NCI-H226 (cell line): ENCODE measurements around the gene SLCO1B1.

Experiments
- DNase-seq: peaks from one replicate; pipeline ENCODE4 v3.0.0-alpha.2; 2015

SLCO1B1 gene

DNA sequence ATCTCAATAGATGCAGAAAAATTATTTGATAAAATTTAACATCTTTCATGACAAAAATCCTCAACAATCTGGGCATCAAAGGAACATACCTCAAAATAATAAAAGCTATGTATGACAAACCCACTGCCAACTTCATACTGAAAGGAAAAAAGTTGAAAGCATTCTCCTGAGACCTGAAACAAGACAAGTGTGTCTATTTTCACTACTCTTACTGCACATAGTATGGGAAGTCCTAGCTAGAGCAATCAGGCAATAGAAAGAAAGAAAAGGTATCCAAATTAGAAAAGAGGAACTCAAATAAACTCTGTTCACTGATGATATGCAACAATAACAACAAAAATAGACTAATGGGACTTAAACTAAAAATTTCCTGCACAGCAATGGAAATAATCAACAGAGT, 90.1 kb downstream of the SLCO1B1 start:
- no peak for DNase-seq

DNA sequence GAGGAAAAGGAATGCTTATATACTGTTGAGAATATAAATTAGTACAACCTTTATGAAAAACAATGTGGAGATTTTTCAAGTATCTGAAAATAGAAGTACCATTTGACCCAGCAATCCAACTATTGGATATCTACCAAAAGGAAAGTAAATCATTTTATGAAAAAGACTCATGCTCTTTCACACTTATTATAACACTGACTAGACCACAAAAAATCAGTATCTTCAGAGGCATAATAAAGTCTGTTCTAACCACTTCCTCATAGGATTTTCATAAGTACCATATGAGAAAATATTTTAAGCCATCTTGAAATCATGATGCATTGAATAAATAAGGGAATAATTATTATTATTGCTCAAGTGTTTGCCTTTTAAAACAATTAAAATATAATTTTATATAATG, 90.8 kb downstream of the SLCO1B1 start:
- no peak for DNase-seq

DNA sequence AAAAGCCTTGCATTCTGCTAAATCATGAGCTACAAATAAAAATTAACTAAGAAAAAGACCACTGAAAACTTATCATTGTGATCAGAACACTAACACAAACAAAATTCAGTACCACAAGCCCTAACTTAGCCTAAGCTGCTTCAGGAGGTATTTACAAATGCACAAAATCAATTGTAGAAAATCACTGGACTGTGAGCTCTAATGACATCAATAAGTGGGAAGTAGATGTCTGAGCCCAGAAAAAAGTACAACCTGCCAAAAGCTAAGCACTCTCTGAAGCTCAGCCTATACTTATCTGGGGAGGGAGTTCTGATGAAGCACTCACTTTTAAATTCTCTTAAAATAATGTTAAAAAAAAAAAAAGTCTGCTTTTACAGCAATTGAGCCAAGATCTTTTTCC, 92.9 kb downstream of the SLCO1B1 start:
- DNase-seq: no peak

DNA sequence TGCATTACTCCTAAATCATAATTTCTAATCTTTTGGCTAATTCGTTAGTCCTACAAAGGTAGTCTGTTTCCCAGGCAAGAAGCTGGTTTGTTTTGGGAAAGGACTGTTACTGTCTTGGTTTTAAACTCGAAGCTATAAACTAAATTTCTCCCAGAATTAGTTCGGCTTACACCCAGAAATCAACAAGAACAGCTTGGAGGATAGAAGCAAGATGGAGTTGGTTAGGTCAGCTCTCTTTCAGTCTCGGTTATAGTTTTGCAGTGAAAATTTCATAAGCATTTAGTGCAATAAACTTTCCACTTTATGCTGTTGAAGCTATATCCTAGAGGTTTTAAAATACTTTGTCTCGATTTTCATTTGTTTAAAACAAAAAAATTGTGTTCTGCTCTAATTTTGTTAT, 103.4 kb downstream of the SLCO1B1 start:
- DNase-seq: no peak

DNA sequence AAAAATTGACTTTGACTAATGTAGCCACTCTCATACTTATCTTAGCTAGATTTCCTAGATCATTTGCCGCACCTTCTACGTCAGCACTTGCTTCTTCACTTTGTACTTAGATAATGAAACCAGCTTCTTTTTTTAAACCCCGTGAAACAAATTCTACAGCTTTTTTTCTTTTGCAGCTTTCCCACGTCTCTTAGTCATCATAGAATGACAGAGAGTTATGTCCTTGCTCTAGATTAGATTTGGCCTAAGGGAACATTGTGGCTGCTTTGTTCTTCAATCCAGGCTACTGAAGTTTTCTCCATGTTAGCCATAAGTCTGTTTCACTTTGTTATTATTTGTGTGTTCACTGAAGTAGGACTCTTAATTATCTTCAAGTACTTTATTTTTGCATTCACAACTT, 108.9 kb downstream of the SLCO1B1 start:
- no peak for DNase-seq

DNA sequence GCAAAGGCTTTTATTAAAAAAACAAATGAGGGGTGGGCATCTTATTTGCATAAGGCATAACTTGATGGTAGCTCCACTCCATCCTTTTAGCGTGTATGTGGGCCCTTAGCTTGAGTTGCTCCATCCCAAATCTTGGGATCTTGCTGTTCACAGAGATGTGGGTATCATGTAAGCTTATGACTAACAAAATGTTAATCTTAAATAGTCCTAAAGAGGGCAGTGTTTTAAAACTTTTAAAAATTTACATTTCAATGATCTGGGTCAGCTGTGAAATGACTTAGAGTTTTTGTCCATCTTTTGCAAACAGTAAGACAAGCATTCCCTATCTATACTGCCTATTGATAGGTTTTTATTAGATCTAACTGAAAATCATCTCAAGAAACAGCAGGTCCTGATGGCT, 117.7 kb downstream of the SLCO1B1 start:
- no peak for DNase-seq

DNA sequence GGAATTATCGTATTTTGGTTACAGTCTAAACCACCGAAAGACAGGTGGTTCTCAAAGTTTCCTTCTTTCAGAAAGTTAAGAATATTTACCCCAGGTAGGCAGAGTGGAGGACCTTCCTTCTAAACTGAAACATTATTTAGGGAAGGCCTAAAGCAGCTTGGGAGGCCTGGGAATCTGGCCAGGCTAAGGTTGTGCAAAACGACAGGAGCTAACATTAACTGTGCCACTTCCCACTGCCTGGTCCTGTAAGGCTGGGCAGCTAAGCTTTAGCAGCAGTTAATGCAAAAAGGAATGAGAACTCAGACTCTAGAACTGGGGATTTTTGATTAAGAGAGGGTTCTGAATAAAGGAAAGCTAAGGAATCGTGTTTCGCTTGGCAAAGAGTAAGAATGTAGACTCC, 121.1 kb downstream of the SLCO1B1 start:
- DNase-seq: no peak

DNA sequence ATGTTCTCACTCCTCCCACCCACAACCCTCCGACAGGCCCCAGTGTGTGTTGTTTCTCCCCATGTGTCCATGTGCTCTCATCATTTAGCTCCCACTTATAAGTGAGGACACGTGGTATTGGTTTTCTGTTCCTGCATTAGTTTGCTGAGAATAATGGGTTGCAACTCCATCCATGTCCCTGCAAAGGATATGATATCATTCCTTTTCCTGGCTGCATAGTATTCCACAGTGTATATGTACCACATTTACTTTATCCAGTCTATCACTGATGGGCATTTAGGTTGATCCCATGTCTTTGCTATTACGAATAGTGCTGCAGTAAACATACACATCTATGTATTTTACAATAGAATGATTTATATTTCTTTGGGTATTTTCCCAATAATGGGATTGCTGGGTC, 126.2 kb downstream of the SLCO1B1 start:
- no peak for DNase-seq

DNA sequence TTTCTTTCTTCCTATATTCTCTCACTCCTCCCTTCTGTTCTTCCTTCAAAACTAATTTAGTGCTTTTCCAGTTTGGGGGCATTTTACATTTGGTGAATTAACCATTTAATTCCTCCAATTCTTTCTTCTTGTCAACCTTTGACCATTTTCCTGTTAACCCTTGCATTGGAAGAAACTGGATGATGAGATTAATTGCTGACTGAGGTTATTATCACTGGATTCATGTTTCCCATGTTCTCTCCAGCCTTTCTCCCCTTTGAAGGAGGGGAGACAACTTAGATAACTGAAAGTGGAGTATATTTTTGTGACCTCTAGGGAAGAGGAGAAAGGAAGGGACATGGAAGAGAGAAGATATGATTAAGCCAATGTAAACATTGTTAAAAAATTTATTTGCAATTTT, 133.2 kb downstream of the SLCO1B1 start:
- DNase-seq: no peak

DNA sequence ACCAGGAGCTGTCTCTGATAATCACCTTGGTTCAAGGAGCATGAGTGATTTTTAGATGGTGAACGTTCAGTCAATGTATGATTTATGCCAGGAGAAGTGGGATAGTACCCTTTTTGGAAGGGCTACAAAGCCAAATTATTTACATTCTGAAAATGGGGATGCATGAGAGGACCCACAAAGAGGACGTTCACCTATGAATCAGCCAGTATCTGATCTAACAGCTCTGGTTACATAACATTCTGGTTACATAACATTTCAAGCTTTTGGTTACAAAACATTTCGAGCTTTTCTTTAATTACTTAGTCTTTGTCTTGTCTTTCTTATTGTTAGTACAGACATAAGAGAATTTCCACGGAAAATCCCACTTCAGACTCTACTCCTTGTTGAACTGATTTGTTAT, 134.9 kb downstream of the SLCO1B1 start:
- no peak for DNase-seq

DNA sequence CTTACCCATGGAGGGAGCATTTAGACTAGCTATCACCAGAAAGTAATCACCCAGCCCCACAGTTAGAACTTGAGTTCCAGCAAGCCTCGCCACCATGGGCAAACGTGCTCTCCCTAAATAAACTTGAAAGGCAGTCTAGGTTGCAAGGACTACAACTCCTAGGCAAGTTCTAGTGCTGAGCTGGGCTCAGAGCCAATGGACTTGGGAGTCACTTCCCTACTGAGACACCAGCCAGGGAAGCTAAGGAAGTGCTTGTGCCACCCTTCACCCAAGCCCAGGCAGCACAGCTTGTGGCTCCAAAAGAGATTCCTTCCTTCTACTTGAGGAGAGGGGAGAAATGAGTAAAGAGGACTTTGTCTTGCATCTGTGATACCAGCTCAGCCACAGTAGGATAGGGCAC, 145.8 kb downstream of the SLCO1B1 start:
- no peak for DNase-seq
